ENCODE results near the gene UBE3C.

- TF ChIP-seq, protein P1, sequence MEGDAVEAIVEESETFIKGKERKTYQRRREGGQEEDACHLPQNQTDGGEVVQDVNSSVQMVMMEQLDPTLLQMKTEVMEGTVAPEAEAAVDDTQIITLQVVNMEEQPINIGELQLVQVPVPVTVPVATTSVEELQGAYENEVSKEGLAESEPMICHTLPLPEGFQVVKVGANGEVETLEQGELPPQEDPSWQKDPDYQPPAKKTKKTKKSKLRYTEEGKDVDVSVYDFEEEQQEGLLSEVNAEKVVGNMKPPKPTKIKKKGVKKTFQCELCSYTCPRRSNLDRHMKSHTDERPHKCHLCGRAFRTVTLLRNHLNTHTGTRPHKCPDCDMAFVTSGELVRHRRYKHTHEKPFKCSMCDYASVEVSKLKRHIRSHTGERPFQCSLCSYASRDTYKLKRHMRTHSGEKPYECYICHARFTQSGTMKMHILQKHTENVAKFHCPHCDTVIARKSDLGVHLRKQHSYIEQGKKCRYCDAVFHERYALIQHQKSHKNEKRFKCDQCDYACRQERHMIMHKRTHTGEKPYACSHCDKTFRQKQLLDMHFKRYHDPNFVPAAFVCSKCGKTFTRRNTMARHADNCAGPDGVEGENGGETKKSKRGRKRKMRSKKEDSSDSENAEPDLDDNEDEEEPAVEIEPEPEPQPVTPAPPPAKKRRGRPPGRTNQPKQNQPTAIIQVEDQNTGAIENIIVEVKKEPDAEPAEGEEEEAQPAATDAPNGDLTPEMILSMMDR (optimal IDR thresholded peaks at IDR 0.05 in 1 of 3, IDR thresholded peaks at IDR 0.05 in 1 of 3, conservative IDR thresholded peaks at IDR 0.05 in 1 of 3; ENCODE audit: extremely low read depth in 1 of 3, insufficient read depth in 2 of 3, low read length in 3 of 3), result no peak
- no peak for TF ChIP-seq EZH2 (IDR thresholded peaks at IDR 0.05; ENCODE audit: low read length)
Measured at GRCh38 chr7:157153260-157153659, 14.5 kb downstream of the UBE3C start.
